Cerebellar cortex (tissue), 1 donor: Measurements from ENCODE around the gene ITIH5.
A peak's percentile ranks its signal among the peaks of the same experiment; 100 is the strongest.
"Not testable (repeated sequence)": the region's sequence is repeated elsewhere in the genome, so short reads cannot be mapped to it uniquely, and the experiment has no call there.

Experiments
- DNase-seq: peaks from one replicate; pipeline ENCODE4 v3.0.0-alpha.2; 2015; ENCODE audit warnings: low spot score

Gene ITIH5

DNA sequence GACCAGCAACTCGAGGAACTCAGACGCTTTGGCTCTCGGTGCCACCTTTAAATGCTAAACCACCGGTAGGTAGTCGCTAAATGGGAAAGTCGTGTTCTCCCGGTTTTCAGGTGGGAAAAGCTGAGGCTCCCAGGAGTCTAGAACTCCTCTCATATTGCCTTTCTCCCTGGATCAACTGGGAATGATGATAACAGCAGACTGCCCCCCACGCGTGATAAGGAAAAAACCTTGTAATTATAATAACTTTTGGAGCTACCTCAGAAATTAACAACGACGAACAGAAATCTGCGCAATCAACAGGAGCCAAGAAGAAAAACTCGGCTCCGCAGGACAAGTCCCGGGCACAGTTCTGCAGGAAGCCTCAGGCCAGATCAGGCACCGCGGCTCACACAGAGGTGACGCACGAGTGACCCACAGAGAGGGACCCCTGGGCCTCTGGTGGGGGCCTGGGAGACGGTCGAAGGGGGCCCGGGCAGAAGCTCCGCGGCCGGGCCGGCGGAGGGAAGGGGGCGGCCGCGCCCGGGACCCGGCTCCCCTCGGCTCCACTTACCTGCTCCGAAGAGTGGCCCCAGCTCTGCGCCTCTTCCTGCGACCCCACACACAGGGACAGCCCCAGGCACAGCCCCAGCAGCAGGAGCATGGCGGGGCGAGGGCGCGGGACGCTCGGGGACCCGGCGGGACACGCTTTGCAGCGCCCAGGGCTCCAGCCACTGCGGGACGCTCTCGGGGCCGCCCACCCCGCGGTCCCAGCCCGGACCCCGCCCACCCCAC lies at the start of gene ITIH5:
ITIH5 (minus strand) TSS at position 714 of the 771 bp plus-strand sequence; CDS start at position 640, 74 bp downstream.
- no peak for DNase-seq

DNA sequence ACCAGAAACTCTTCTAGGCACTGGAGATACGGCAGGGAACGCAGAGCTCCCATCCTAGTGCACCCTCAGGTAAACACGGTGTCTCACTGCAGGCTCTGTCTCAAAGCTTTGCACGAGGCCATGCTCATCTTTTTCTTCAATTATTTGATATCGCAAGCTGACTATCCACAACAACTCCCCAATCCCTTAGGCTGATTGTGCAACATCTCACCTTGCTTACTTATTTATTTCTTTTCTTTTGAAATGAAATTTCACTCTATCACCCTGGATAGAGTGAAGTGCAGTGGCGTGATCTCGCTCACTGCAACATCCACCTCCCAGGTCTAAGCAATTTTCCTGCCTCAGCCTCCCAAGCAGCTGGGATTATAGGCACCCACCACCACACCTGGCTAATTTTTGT lies 48.7 kb upstream of the ITIH5 start:
- DNase-seq, result no peak

DNA sequence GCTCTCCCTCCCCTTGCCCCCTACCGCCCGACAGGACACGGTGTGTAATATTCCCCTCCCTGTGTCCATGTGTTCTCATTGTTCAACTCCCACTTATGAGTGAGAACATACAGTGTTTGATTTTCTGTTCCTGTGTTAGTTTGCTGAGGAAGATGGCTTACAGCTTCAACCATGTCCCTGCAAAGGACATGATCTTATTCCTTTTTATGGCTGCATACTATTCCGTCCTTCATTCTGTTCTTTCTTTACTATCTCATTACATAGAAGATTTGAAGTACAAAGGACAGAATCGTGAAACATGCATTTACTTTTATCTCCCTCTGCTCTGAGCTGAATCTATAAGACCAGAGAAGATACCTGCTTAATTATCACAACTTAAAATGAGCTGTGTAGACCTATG lies 44.3 kb upstream of the ITIH5 start:
- DNase-seq, result not testable (repeated sequence)

DNA sequence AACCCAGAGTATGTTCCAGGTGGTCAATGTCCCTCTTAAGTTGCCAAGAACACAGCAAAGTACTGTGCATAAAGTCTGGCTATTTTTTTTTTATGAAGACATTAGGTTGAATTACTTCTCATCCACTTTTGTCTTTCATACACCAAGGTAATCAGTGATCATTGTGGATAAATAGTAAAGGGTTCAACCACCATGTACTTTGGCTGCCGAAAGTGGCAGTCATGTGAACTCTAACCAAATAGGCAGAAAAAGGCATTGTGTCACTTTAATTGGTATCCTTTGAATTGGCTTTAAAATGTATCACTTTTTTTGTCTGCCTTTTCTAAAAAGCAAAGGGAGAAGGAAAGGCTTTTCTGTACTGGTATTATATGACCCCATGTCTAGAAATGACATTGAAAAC lies 43.7 kb upstream of the ITIH5 start:
- DNase-seq, result no peak

DNA sequence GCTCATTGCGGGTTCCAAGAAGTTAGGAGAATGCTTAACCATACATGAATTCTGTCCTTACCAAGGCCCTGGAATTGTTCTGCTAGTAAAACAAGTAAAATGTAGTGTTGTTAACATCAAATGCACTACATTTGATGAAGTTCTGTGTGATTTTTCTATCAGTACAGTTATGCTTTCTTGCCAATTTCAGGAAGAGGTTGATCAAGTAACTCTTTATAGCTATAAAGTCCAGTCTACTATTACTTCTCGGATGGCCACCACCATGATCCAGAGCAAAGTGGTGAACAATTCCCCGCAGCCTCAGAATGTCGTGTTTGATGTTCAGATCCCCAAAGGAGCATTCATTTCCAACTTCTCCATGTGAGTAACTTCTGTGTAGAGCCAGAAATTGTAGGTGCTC lies 42.1 kb upstream of the ITIH5 start:
- DNase-seq, result no peak

DNA sequence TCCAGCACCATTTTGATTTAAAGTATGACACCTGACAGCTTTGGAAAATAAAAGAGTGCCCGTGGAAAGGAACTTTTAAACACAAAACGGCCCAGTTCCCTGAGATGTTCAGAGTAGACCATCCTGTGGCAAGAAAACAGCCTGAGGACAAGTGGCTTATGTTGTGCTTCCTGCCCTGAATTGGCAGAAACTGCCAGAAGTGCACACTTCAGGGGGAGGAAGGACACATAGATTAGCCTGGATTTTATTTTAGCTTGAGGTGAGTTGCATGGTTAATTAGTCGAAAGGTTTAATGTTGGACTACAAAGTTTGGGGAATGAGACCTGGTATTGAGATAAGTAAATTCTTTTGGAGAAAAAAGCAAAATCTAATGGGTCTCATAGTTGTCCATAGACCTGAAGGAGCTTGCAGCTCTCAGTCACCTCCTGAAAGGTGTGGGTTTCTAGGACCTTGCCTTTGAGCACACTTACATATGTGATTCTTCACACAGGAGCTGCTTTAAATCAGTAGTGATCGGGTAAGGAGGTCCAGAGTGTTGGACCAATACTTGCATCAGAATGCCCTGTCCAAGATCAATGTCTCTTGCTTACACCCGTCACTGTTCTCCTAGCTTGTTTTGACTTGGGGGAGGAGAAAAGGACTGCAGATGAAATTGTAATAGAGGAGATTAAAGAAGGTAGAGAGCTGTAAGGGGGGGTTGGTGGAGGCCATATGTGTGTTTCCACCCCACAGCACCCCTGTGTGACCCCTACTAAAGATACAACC lies 41.3 kb upstream of the ITIH5 start:
- no peak for DNase-seq

DNA sequence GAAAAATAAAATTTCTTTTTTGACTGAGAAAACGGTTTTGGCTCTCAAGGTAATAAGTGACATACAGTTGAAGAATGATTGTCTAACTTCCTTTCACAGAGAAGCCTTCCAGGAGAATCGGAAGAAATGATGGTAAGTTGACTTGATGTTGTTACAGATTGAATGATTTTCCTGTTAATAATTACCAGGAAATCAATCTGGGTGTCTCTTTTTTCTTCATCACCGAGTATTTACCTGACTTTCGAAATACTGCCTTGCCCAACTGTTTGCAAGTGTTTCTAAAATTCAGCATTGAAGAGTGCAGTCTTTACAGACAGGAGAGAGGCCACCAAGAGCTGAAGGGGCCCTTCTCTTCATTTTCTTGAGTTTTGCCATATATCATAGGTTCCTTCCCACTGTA lies 40.3 kb upstream of the ITIH5 start:
- DNase-seq, result no peak

DNA sequence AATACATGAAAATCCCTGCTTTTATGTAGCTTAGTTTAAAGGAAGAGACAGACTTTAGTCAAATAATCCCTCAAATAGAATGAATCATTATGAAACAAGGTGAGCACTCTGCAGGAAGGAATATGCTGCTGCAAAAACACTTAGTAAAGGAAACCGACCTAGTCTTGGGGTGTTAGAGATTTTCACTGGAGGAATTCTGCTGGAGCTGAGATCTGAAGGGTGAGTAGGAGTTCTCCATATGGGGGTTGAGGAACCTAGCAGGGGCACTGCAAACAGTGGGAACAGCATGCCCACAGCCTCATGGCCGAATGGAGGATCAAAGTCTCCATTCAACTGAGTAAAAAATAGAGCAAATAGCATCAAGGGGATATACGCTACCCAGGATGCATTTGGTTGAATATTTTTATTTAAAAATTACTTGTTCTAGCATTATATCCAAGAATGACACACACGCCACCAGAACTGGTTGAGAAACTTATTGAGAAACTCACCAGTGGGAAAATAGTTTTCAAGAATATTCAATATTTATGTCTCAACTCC lies 39.8 kb upstream of the ITIH5 start:
- DNase-seq, result no peak

DNA sequence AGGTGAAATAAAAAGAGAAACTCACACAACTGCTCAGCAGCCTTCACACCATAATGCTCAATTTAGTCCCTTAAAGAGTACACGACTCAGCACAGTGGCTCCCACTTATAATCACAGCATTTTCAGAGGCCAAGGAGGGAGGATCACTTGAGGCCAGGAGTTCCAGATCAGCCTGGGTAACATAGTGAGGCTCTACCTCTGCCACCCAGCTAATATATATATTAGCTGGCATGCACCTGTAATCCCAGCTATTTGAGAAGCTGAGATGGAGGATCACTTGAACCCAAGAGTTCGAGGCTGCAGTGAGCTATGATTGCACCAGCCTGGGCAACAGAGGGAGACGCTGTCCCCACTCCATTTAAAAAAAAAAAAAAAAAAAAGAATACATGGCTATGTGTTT lies 38.6 kb upstream of the ITIH5 start:
- DNase-seq, result no peak

DNA sequence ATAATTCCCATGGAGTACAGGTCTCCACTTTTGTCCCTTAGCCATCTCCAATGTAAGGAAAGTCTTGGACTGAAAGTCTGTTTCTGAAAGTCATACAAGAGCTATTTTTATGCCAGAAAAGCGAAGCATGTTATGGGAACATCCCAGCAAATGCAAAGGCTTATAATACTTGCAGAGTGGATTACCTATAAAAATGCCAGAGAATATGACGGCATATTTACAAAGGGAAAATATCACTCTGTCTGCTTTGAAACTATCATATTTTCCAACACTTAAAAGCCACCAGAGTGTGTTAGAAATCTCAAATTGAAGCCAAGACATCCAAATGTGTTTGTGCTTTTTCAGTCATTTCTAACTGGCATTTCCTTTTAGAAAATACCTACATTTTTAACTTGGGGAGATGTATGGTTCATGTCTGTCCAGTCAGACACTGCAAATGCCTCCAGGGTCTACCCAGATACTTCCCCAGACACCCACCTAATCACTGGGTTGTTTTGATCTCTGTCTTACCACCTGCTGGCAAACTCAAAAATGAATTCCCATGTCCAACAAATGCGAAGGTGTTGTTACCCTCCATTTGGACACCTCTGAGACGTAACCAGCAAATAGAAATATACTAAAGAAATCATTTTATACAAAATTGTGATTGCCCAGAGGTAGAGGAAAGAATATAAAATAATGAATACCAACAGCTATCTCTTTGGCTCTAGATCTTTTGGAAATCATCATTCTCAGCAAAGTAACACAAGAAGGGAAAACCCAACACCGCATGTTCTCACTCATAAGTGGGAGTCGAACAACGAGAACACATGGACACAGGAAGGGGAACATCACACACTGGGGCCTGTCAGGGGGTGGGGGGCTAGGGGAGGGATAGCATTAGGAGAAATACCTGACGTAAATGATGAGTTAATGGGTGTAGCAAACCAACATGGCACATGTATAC lies 37.6 kb upstream of the ITIH5 start:
- DNase-seq, result no peak

DNA sequence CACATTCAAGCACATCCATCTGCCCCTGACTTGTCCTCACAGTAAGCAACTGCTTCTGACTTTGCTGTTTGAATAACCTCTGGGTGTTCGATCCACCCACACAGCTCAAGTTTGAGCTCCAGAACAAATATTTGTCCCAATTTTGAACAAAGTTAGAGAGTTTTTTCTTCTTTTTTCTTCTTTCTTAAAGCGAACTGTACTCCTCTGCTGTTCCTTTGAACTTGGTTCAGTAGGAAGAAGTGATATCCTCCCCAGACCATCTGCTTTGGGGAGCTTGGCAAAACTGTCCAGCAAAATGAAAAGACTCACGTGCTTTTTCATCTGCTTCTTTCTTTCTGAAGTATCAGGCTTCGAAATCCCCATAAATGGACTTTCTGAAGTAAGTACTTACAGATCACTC lies 36.4 kb upstream of the ITIH5 start, which contains the start of gene ITIH2:
ITIH2 (plus strand) TSS at position 177 of the 400 bp plus-strand sequence; CDS start at position 296, 119 bp downstream.
- DNase-seq, result no peak

DNA sequence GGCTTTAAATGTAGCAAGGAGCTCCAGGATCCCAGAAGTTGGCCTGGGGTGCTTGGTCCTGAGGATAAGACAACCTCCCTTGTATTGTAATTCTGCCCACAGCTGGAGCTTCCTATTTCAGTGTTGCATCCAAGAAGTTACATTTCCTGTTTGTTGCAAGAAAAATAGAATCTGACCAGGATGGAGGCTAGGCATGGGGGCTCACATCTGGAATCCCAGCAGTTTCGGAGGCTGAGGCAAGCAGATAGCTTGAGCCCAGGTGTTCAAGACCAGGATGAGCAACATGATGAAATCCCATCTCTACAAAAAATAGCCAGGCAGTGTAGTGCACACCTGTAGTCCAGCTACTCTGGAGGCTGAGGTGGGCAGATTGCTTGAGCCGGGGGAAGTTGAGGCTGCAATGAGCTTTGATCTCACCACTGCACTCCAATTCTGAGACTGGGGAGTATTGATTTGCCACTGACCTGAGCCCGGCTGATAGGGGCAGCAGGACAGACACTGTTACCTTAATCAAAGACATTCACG lies 35.6 kb upstream of the ITIH5 start:
- no peak for DNase-seq

DNA sequence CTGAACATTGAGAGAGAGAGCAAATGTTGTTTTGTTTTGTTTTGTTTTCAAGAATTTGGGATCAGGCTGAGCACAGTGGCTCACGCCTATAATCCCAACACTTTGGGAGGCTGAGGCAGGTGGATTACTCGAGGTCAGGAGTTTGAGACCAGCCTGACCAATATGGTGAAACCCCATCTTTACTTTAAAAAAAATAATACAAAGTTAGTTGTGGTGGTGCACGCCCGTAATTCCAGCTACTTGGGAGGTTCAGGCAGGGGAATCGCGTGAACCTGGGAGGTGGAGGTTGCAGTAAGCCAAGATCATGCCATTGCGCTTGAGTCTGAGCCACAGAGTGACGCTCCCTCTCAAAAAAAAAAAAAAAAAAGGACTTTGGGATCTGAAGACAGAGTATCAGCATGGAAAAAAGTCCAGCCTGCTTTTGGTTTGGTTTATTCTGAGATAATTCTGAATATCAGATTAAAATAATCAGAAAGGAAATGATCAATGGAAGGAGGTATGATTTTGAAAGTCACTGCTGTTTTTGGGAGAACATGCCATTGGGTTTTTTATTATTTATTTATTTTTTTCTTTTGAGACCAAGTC lies 34.5 kb upstream of the ITIH5 start:
- DNase-seq, result no peak

DNA sequence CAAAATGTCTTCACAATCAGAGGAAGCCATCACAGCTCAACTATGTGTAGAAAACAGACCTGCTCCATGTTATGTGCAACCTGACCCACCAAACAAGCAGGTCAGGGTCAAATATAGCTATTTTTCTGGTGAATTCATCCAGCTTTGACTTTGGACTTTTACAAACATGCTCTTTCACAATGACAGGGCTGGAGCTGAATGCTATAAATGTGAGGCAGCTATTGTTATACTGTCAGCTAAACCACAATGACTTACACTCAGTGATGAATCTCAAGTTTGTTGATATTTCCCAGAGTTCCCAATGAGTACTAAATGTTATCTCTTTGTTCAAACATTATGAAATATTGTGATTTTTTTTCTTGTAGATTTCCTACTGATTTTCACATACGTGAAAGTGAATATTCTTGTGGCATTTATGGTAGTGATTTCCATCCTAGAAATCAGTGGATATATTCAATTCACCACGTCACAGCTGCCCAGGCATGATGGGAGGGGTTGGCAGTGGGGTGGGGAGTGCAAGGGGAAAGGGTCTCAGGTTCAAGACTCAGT lies 33.9 kb upstream of the ITIH5 start:
- no peak for DNase-seq

DNA sequence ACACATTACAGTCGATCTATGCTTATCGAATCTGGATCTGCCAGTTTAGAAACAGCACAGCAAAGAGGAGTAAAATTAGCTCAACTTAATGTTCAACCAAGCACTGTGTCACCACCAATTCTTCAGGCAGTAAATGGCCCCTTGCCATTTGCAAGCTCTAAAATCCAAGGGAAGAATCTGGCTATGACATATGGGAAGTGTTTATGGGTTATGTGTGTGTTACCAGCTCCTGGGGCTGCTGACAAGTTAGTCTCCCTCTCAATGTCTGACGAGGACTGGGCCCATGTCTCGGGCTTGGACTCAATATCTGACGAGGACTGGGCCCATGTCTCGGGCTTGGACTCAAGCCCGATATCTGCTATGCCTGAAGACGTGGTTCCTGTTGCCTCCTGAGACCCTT lies 30.7 kb upstream of the ITIH5 start:
- DNase-seq, result peak; percentile 63

DNA sequence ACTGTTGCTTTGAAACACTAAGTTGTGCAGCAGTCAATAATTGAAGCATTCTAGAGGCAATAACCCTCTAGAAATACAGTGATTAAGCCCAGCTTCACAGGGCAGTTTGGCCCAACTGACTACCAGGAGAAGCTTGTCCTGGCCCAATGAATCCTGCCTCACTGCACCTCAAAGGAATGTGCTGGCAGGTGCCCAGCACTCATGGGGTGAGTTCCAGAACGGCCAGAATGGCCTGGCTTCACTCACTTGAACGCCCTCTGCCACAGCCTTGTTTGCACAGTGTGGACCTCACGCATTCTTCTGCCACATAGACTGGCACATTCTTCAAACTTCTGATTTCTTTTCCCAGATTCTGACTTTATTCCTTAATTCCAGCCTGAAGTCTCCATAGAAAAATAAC lies 29.8 kb upstream of the ITIH5 start:
- DNase-seq, result peak; percentile 79

DNA sequence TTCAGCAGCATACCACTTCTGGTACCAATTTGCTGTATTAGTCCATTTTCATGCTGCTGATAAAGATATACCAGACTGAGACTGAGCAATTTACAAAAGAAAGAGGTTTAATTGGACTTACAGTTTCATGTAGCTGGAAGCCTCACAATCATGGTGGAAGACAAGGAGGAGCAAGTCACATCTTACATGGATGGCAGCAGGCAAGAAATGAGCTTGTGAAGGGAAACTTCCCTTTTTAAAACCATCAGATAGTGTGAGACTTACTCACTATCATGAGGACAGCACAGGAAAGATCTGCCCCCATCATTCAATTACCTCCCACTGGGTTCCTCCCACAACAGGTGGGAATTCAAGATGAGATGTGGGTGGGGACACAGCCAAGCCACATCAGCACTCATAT lies 26.4 kb upstream of the ITIH5 start:
- DNase-seq, result not testable (repeated sequence)

DNA sequence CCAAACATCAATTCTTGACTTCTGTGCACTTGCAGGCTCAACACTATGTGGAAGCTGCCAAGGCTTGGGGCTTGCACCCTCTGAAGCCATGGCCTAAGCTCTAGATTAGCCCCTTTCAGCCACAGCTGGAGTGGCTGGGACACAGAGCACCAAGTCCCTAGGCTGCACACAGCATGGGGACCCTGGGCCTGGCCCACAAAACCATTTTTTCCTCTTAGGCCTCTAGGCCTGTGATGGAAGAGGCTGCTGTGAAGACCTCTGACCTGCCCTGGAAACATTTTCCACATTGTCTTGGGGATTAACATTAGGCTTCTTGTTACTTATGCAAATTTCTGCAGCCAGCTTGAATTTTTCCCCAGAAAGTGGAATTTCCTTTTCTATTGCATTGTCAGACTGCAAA lies 25.6 kb upstream of the ITIH5 start:
- not testable (repeated sequence) for DNase-seq

DNA sequence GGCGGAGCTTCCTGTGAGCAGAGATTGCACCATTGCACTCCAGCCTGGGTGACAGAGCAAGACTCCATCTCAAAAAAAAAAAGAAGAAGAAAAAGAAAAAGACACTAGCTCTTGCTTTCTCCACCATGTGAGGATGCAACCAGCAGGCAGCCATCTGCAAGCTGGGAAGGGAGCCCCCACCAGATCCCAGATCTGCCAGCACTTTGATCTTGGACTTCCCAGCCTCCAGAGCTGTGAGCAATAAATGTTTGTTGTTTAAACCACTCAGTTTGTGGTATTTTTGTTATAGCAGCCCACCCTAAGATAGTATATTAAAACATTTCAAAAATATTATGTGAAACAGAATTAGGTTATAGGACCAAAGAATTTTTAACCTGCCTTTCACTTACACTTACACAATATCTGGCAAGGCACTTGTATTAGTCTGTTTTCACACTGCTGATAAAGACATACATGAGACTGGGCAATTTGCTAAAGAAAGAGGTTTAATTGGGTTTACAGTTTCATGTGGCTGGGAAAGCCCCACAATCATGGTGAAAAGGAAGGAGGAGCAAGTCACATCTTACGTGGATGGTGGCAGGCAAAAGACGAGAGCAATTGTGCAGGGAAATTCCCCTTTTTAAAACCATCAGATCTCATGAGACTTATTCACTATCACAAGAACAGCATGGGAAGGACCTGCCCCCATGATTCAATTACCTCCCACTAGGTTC lies 24.3 kb upstream of the ITIH5 start:
- DNase-seq, result not testable (repeated sequence)

DNA sequence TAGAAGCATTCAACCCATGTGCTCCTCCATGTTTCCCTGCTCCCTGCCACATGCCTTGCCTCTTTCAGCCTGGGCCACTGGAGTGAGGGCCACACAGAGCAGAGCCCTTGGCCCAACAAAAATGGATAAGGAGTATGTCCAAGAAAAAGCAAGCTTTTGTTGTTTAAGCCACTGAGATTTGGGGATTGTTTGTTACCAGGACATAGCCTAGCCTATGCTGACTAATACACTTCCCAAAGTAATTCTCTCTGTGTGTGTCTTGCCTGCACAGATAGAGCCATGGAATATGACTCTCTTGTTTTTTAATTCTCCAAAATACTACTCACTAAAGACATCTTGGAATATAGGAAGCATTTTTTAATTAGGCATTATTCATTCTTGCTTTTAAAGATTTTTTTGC lies 22.8 kb upstream of the ITIH5 start:
- DNase-seq, result no peak
